ENCODE data around the gene SSR3. TPM values are rescaled to one million over a fixed set of nuclear protein-coding genes. Genes with fewer than 3 reads are reported as not detected.
"Not testable (repeated sequence)": the region's sequence is repeated elsewhere in the genome, so short reads cannot be mapped to it uniquely, and the experiment has no call there.

The SSR3 gene
- total and polyA plus RNA-seq, 7 donors, result 53.2 to 252 (median 71.5) TPM

GRCh38 chr3:156563900-156564682, 9.2 kb upstream of the SSR3 start:
- H3K27ac ChIP-seq, result no peak overlapping the region
- no peaks in the 10 kb centered on the region for H3K36me3 ChIP-seq (ENCODE audit: insufficient read depth in 1 of 2, low read depth in 1 of 2)
- H3K27me3 ChIP-seq (ENCODE audit: insufficient read depth in 3 of 3, low read length in 2 of 3), result peaks cover 0 to 2% (median 0%) of the 10 kb centered on the region in 3 donors
- ATAC-seq (no peak), DNase-seq (no peak)
- 59 to 70% (median 62%) methylated on average over 1 of the region's 1 CpG for WGBS, 3 donors
- intact Hi-C loops (cut with DNase I), result no loop called here
- TF ChIP-seq CTCF (IDR thresholded peaks at IDR 0.05), result no peak
- H3K4me3 ChIP-seq, result no peak overlapping the region
- no peaks in the 10 kb centered on the region for H3K9me3 ChIP-seq
- H3K4me1 ChIP-seq, result no peaks in the 10 kb centered on the region

- H3K4me3 ChIP-seq; H3K4me1 ChIP-seq; H3K9me3 ChIP-seq; H3K36me3 ChIP-seq (ENCODE audit: insufficient read depth in 1 of 2, low read depth in 1 of 2); ATAC-seq; H3K27me3 ChIP-seq (ENCODE audit: insufficient read depth in 3 of 3, low read length in 2 of 3); H3K27ac ChIP-seq; DNase-seq; intact Hi-C loops (cut with DNase I): not testable (repeated sequence)
- WGBS, 3 donors, result 59 to 63% (median 62%) methylated on average over 8 of the region's 8 CpGs
Measured at GRCh38 chr3:156562486-156562885, 7.6 kb upstream of the SSR3 start.

- H3K4me1 ChIP-seq, result no peaks in the 10 kb centered on the region
- TF ChIP-seq CTCF (IDR thresholded peaks at IDR 0.05), result no peak
- no peak for DNase-seq
- no peaks in the 10 kb centered on the region for H3K36me3 ChIP-seq (ENCODE audit: insufficient read depth in 1 of 2, low read depth in 1 of 2)
- H3K9me3 ChIP-seq, result no peaks in the 10 kb centered on the region
- H3K27me3 ChIP-seq (ENCODE audit: insufficient read depth in 3 of 3, low read length in 2 of 3), result peaks cover 0 to 2% (median 0%) of the 10 kb centered on the region in 3 donors
- intact Hi-C loops (cut with DNase I), result no loop called here
- no peak overlapping the region for H3K4me3 ChIP-seq
- no peak for ATAC-seq
- H3K27ac ChIP-seq, result no peak overlapping the region
- 64 to 82% (median 70%) methylated on average over 2 of the region's 2 CpGs for WGBS, 3 donors
Measured at GRCh38 chr3:156561533-156561932, 6.6 kb upstream of the SSR3 start.

GRCh38 chr3:156559321-156559720, 4.4 kb upstream of the SSR3 start:
- no peaks in the 10 kb centered on the region for H3K9me3 ChIP-seq
- H3K36me3 ChIP-seq (ENCODE audit: insufficient read depth in 1 of 2, low read depth in 1 of 2), result no peaks in the 10 kb centered on the region
- H3K4me1 ChIP-seq, result no peaks in the 10 kb centered on the region
- DNase-seq (no peak), ATAC-seq (no peak)
- H3K27me3 ChIP-seq (ENCODE audit: insufficient read depth in 3 of 3, low read length in 2 of 3), result peaks cover 0 to 2% (median 0%) of the 10 kb centered on the region in 3 donors
- no peak overlapping the region for H3K27ac ChIP-seq
- intact Hi-C loops (cut with DNase I), result loop anchor here (5.0 to 10.0 kb wide), 4 partner anchors 73 to 528 kb away; partner anchors contain the start of gene TIPARP (in 2 of the 2)
- no peak overlapping the region for H3K4me3 ChIP-seq
- no peak for TF ChIP-seq CTCF (IDR thresholded peaks at IDR 0.05)
- 29 to 59% (median 50%) methylated on average over 1 of the region's 1 CpG for WGBS, 3 donors

GRCh38 chr3:156558389-156558788, 3.5 kb upstream of the SSR3 start:
- Histone ChIP-seq H3K4me3 (no peak overlapping the region), H3K36me3 (ENCODE audit: insufficient read depth in 1 of 2, low read depth in 1 of 2) (peaks cover 0 to 3% of the 10 kb centered on the region in 2 donors), H3K27ac (no peak overlapping the region), H3K9me3 (no peaks in the 10 kb centered on the region), H3K4me1 (peaks cover 7% of the 10 kb centered on the region), H3K27me3 (ENCODE audit: insufficient read depth in 3 of 3, low read length in 2 of 3) (peaks cover 0 to 2% (median 0%) of the 10 kb centered on the region in 3 donors)
- intact Hi-C loops (cut with DNase I), result loop anchor here (5.0 to 10.0 kb wide), 4 partner anchors 74 to 529 kb away; partner anchors contain the start of gene TIPARP (in 2 of the 2)
- DNase-seq (no peak), ATAC-seq (no peak)
- no peak for TF ChIP-seq CTCF (IDR thresholded peaks at IDR 0.05)
